Endothelial cell of umbilical vein (primary cell): ENCODE results near the gene CEP57L1. TPM values are rescaled to one million over a fixed set of nuclear protein-coding genes. Genes with fewer than 3 reads are reported as not detected.

ENCODE experiments used
- BruUV-seq: library from RNA; stranded (reverse); fragments of 400-500 nt; replicated peaks from 2 replicates; lab custom pipeline; 2021; lab: Mats Ljungman, UMichigan
- CTCF ChIA-PET: fragments of 300-600, 350-600 bp; sonication (Branson Sonifier 250); formaldehyde crosslinking; loops from one replicate; lab custom pipeline; 2021; ENCODE audit warnings: antibody characterized with exemption, inconsistent platforms; lab: Charles Lee
- POLR2A ChIA-PET: fragments of 300-600, 350-600 bp; sonication (Branson Sonifier 250); formaldehyde crosslinking; loops from one replicate; lab custom pipeline; 2021; ENCODE audit warnings: antibody characterized with exemption, inconsistent platforms; lab: Charles Lee
- DNase-seq: peaks from one replicate; pipeline ENCODE4 v3.0.0-alpha.2; 2011; ENCODE audit warnings: low read depth, low spot score
- FAIRE-seq: peaks from 2 replicates; lab custom pipeline; 2011; peaks lifted over from hg19 to GRCh38; lab: Jason Lieb, UNC
- H2AFZ ChIP-seq: 2 replicates; pipeline ENCODE4 v1.6.0; 2012; ENCODE audit warnings: low read depth, low read length, control low read depth, inconsistent platforms
- H3K27ac ChIP-seq: 2 replicates; pipeline ENCODE4 v1.5.1; 2011; ENCODE audit warnings: low read depth, mild to moderate bottlenecking, control low read depth, low read length, moderate library complexity; ENCODE audit not compliant: insufficient read depth
- H3K27me3 ChIP-seq, 2 experiments: 2 replicates each; pipeline versions ENCODE4 v1.6.0 to v1.6.1; 2011; ENCODE audit warnings: low read length in 2 of 2, mixed read lengths in 1 of 2; ENCODE audit not compliant: control insufficient read depth in 2 of 2, insufficient read depth in 2 of 2
- H3K36me3 ChIP-seq, 2 experiments: 2 replicates in 1 of 2; 3 replicates in 1 of 2; pipeline ENCODE4 v1.5.1; 2011; ENCODE audit warnings: low read length in 2 of 2, mild to moderate bottlenecking in 1 of 2, moderate library complexity in 1 of 2; ENCODE audit not compliant: control insufficient read depth in 2 of 2, insufficient read depth in 2 of 2; ENCODE audit errors: extremely low read depth in 1 of 2
- H3K4me1 ChIP-seq: 3 replicates; pipeline ENCODE4 v1.5.1; 2011; ENCODE audit warnings: mild to moderate bottlenecking, low read length; ENCODE audit not compliant: control insufficient read depth, insufficient read depth; ENCODE audit errors: extremely low read depth
- H3K4me2 ChIP-seq: 2 replicates; pipeline ENCODE4 v1.6.1; 2011; ENCODE audit warnings: low read length, control low read depth, mixed read lengths; ENCODE audit not compliant: insufficient read depth
- H3K4me3 ChIP-seq, 3 experiments: fragments of 200-600 bp in 1 of 3; sonication (generic), shearing (Covaris generic) in 1 of 3; replicated peaks in 1 of 3; 2 replicates each; pipeline ENCODE4 v1.5.1; 2011 to 2016; ENCODE audit warnings: control low read depth in 3 of 3, low read length in 3 of 3, mild to moderate bottlenecking in 2 of 3, inconsistent platforms in 1 of 3, low read depth in 1 of 3, moderate library complexity in 1 of 3; ENCODE audit not compliant: insufficient read depth in 1 of 3
- H3K79me2 ChIP-seq: 2 replicates; pipeline ENCODE4 v1.6.0; 2012; ENCODE audit warnings: low read length, inconsistent platforms; ENCODE audit not compliant: control insufficient read depth, insufficient read depth
- H3K9ac ChIP-seq: replicated peaks from 2 replicates; pipeline ENCODE3; 2011; ENCODE audit warnings: low read length, control low read depth; ENCODE audit not compliant: insufficient read depth; ENCODE audit errors: extremely low read depth
- H3K9me1 ChIP-seq: replicated peaks from 3 replicates; pipeline ENCODE4 v1.6.0; 2011; ENCODE audit warnings: mild to moderate bottlenecking, low read length; ENCODE audit not compliant: control insufficient read depth, insufficient read depth; ENCODE audit errors: extremely low read depth
- H3K9me3 ChIP-seq: replicated peaks from 2 replicates; pipeline ENCODE4 v1.5.1; 2012; ENCODE audit warnings: low read length, inconsistent platforms; ENCODE audit not compliant: control insufficient read depth, insufficient read depth
- H4K20me1 ChIP-seq: replicated peaks from 2 replicates; pipeline ENCODE3; 2011; ENCODE audit warnings: mild to moderate bottlenecking, low read length; ENCODE audit not compliant: control insufficient read depth, insufficient read depth; ENCODE audit errors: extremely low read depth
- CTCF ChIP-seq, 2 donors: IDR thresholded peaks; 1 replicate in 1 of 2; 2 replicates in 1 of 2; pipeline ENCODE4 v1.5.1; 2011; ENCODE audit warnings: low read length in 2 of 2, mild to moderate bottlenecking in 2 of 2, moderate library complexity in 2 of 2, control low read depth in 1 of 2, inconsistent platforms in 1 of 2, low read depth in 1 of 2; ENCODE audit not compliant: insufficient read depth in 1 of 2; ENCODE audit errors: extremely low read depth in 1 of 2
- EZH2 ChIP-seq: IDR thresholded peaks from 2 replicates; pipeline ENCODE4 v1.6.1; 2012; ENCODE audit warnings: borderline replicate concordance, low read depth, mild to moderate bottlenecking, moderate library complexity, low read length, inconsistent platforms; ENCODE audit not compliant: severe bottlenecking
- FOS ChIP-seq: IDR thresholded peaks from 2 replicates; pipeline ENCODE4 v1.6.1; 2011; ENCODE audit warnings: mild to moderate bottlenecking, low read length, moderate library complexity, borderline replicate concordance; ENCODE audit not compliant: insufficient read depth
- GATA2 ChIP-seq: IDR thresholded peaks from 2 replicates; pipeline ENCODE4 v1.7.0; 2011; ENCODE audit warnings: low read depth, mild to moderate bottlenecking, moderate library complexity, mixed read lengths, low read length; ENCODE audit not compliant: insufficient read length, insufficient read depth
- JUN ChIP-seq: IDR thresholded peaks from 2 replicates; pipeline ENCODE4 v1.6.1; 2011; ENCODE audit warnings: borderline replicate concordance, low read depth; ENCODE audit not compliant: insufficient read length, insufficient read depth
- MAX ChIP-seq: IDR thresholded peaks from 2 replicates; pipeline ENCODE4 v1.6.1; 2011; ENCODE audit not compliant: insufficient read depth, insufficient read length
- MYC ChIP-seq: IDR thresholded peaks from one replicate; pipeline ENCODE4 v1.6.1; 2011; ENCODE audit warnings: mild to moderate bottlenecking, low read depth, low read length
- POLR2A ChIP-seq: IDR thresholded peaks from 2 replicates; pipeline ENCODE4 v1.6.1; 2012; ENCODE audit warnings: low read depth, mild to moderate bottlenecking, control low read depth, low read length
- POLR2AphosphoS5 ChIP-seq: IDR thresholded peaks from 2 replicates; pipeline ENCODE4 v1.6.1; 2012; ENCODE audit warnings: low read depth, mild to moderate bottlenecking, control low read depth, low read length, moderate library complexity; ENCODE audit not compliant: insufficient read depth
- dilution Hi-C: fragments of 300-500 bp; cut with MboI; formaldehyde crosslinking; loops from one replicate; pipeline ENCODE4 v1.15.0; 2019; ENCODE audit warnings: low sequenced_read_pairs; ENCODE audit not compliant: extremely low pct_ligation_motif_present
- intact Hi-C: fragments of 100-400 bp; cut with micrococcal nuclease; formaldehyde crosslinking; loops from one replicate; pipeline ENCODE4 v1.10.0; 2022
- polyA plus RNA-seq, 4 experiments: library from polyadenylated mRNA; depleted of rRNA in 3 of 4; stranded (reverse) in 3 of 4; unstranded in 1 of 4; fragments of >200 nt; gene quantifications; 2 replicates each; pipeline versions ENCODE4 v1.2.1 to v1.2.3, GENCODE V29; 2011 to 2012; ENCODE audit warnings: missing spikeins in 1 of 4
- total RNA-seq: library from RNA; stranded (reverse); gene quantifications from 2 replicates; pipeline ENCODE4 v1.2.3, GENCODE V29; 2021

Gene CEP57L1
- total and polyA plus RNA-seq, 2 donors (not counting 3 experiments of a cell fraction or from before 2014, with no cell fraction given), result 7.8 to 20.9 TPM

GRCh38 chr6:109197061-109197460 is 101.8 kb downstream of the CEP57L1 start:
- intact Hi-C loops, result no loop called here
- POLR2A ChIA-PET, result no interaction called here
- BruUV-seq, result no TSS peak

More at GRCh38 chr6:109197061-109197460, 101.8 kb downstream of the CEP57L1 start:
- Histone ChIP-seq H3K4me3 (no peak overlapping the region), H3K9ac (no peak overlapping the region), H4K20me1 (no peaks in the 10 kb centered on the region), H3K36me3 (no peaks in the 10 kb centered on the region), H3K4me2 (no peak overlapping the region), H3K4me1 (no peaks in the 10 kb centered on the region), H3K27me3 (peaks cover 0 to 8% of the 10 kb centered on the region in 2 experiments), H3K9me3 (no peaks in the 10 kb centered on the region), H3K27ac (no peak overlapping the region), H2AFZ (no peak overlapping the region), H3K9me1 (no peaks in the 10 kb centered on the region), H3K79me2 (no peaks in the 10 kb centered on the region)
- CTCF ChIA-PET, result interaction anchor here (1.9 to 2.9 kb wide), 2 partner anchors 9 to 186 kb away, joined by 6 read pairs; partner anchors contain the start of gene CD164
- DNase-seq, result no peak
- dilution Hi-C loops, result no loop called here
- no peak for FAIRE-seq
- TF ChIP-seq JUN, result no peak
- TF ChIP-seq FOS, result no peak
- TF ChIP-seq EZH2, result no peak
- no peak for TF ChIP-seq CTCF (IDR thresholded peaks at IDR 0.05; ENCODE audit: extremely low read depth in 1 of 2, insufficient read depth in 1 of 2, low read depth in 1 of 2, low read length in 2 of 2)
- no peak for TF ChIP-seq POLR2AphosphoS5
- TF ChIP-seq MAX, result no peak
- no peak for TF ChIP-seq GATA2
- no peak for TF ChIP-seq MYC
- no peak for TF ChIP-seq POLR2A
